OCI-M2 (cell line): Measurements from ENCODE around the gene CSMD2.

Experiments used
- DNase-seq: peaks from one replicate; lab custom pipeline; 2025; ENCODE audit not compliant: unreplicated experiment; lab: John Stamatoyannopoulos, UW

Gene CSMD2

GRCh38 chr1:33908324-33908956 lies 256.6 kb downstream of the CSMD2 start:
- DNase-seq = no peak

GRCh38 chr1:33906156-33906555 lies 258.9 kb downstream of the CSMD2 start:
- no peak for DNase-seq

GRCh38 chr1:33905241-33905640 lies 259.8 kb downstream of the CSMD2 start:
- DNase-seq = no peak

- DNase-seq = no peak
Measured at GRCh38 chr1:33903210-33903589, 261.8 kb downstream of the CSMD2 start.

- no peak for DNase-seq
Measured at GRCh38 chr1:33902486-33903209, 262.4 kb downstream of the CSMD2 start.

- DNase-seq = no peak
Measured at GRCh38 chr1:33899746-33900145, 265.3 kb downstream of the CSMD2 start.

- DNase-seq = no peak
Measured at GRCh38 chr1:33898881-33899280, 266.1 kb downstream of the CSMD2 start.

GRCh38 chr1:33898406-33898805 lies 266.6 kb downstream of the CSMD2 start:
- no peak for DNase-seq

GRCh38 chr1:33897092-33897725 lies 267.8 kb downstream of the CSMD2 start:
- DNase-seq = no peak

- DNase-seq = no peak
Measured at GRCh38 chr1:33895976-33896375, 269.1 kb downstream of the CSMD2 start.

GRCh38 chr1:33895396-33895795 lies 269.6 kb downstream of the CSMD2 start:
- no peak for DNase-seq

- no peak for DNase-seq
Measured at GRCh38 chr1:33893147-33893830, 271.7 kb downstream of the CSMD2 start.

- no peak for DNase-seq
Measured at GRCh38 chr1:33886496-33886895, 278.5 kb downstream of the CSMD2 start.

- DNase-seq = no peak
Measured at GRCh38 chr1:33880305-33880704, 284.7 kb downstream of the CSMD2 start.

GRCh38 chr1:33878392-33878791 lies 286.6 kb downstream of the CSMD2 start:
- no peak for DNase-seq

- no peak for DNase-seq
Measured at GRCh38 chr1:33876970-33877650, 287.9 kb downstream of the CSMD2 start.

- no peak for DNase-seq
Measured at GRCh38 chr1:33875862-33876261, 289.2 kb downstream of the CSMD2 start.

- DNase-seq = no peak
Measured at GRCh38 chr1:33874636-33875035, 290.4 kb downstream of the CSMD2 start.

GRCh38 chr1:33872683-33873082 lies 292.3 kb downstream of the CSMD2 start:
- no peak for DNase-seq

GRCh38 chr1:33872275-33872674 lies 292.8 kb downstream of the CSMD2 start:
- DNase-seq = no peak

- no peak for DNase-seq
Measured at GRCh38 chr1:33867684-33868083, 297.3 kb downstream of the CSMD2 start.
